ENCODE results near the gene ADGRD1. TPM values are rescaled to one million over a fixed set of nuclear protein-coding genes. Genes with fewer than 3 reads are reported as not detected.

Gene ADGRD1
- total RNA-seq, 1 donor from 2014 or later, result 8.4 TPM

DNA sequence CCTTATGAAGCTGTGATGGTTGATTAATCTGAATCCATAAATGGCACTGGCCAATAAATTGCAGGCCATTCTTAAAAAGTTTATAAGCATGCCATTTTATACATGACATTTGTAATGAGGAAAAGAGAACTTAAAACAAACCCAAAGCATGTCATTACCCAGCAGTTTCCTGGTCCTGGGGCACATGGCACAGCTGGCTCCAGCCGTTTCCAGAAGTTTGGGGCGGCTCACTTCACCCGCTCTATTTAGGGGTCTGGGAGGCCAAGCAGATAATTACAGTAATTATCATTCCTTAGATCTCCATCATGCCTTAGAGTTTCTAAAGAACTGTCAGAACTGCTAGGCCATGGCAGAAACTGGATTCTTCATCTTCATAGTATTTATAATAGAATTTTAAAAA is 6.4 kb downstream of the ADGRD1 start:
- no peaks in the 10 kb centered on the region for H3K27me3 Mint-ChIP-seq (ENCODE audit: low read depth)
- intact Hi-C loops (cut with micrococcal nuclease), result no loop called here
- H3K36me3 Mint-ChIP-seq (ENCODE audit: low read depth), result no peaks in the 10 kb centered on the region

DNA sequence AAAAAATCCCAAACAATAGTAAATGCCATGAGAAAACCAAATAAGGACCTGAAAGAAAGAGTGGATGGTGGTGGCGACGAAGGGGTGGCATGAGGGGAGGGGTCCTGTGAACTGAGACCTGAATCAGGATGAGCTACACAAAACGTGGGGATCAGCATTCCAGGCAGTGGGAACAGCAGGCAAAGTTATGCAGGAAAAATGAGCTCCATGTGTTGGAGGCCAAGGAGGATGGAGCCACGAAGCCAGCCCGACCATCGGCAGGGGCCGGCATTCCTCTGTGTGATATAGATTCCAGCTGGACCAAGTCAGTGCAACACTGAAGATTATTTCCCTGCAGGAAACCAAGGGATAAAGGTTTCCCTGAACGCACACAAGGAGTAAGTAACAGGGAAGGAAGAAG is 7.1 kb downstream of the ADGRD1 start:
- H3K4me1 Mint-ChIP-seq (ENCODE audit: low read depth), result no peaks in the 10 kb centered on the region
- intact Hi-C loops (cut with micrococcal nuclease), result no loop called here
- no peaks in the 10 kb centered on the region for H3K9me3 Mint-ChIP-seq
- no peaks in the 10 kb centered on the region for H3K36me3 Mint-ChIP-seq (ENCODE audit: low read depth)
- H3K27ac Mint-ChIP-seq, result no peak overlapping the region
- H3K27me3 Mint-ChIP-seq (ENCODE audit: low read depth), result no peaks in the 10 kb centered on the region
- no peak overlapping the region for H3K4me3 Mint-ChIP-seq (ENCODE audit: low read depth)
- DNase-seq (ENCODE audit: low spot score), result no peak

More for the DNA sequence above, 6.4 kb downstream of the ADGRD1 start:
- no peak for DNase-seq (ENCODE audit: low spot score)
- H3K4me3 Mint-ChIP-seq (ENCODE audit: low read depth), result no peak overlapping the region
- no peaks in the 10 kb centered on the region for H3K4me1 Mint-ChIP-seq (ENCODE audit: low read depth)
- no peaks in the 10 kb centered on the region for H3K9me3 Mint-ChIP-seq
- no peak overlapping the region for H3K27ac Mint-ChIP-seq

DNA sequence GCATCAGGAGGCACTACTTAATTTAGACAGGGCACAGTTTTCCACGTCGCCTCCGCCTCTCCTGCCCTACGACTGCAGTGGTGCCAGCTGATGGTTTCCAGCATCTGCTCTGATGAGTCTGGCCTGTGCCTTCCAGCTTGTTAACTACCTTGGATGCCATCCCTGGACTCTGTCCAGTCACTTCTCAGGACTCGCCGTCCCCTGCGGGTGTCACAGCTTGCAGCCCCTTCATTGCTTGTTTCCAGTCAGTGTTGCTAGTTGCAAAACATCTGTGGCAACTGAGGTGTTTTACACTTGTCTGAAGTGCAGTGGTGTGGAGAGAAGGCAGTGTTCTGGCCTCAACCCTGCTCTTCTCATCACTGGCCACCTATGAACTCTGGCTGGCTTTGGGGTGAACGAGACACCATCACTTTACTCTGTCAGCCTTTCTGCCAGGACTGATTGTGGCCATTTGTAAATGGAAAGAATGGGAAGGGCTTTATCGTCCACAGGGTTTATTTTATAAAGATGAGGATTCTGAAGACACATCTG is 8.3 kb downstream of the ADGRD1 start:
- Mint-ChIP-seq H3K27me3 (ENCODE audit: low read depth) (no peaks in the 10 kb centered on the region), H3K27ac (no peak overlapping the region), H3K4me1 (ENCODE audit: low read depth) (no peaks in the 10 kb centered on the region), H3K36me3 (ENCODE audit: low read depth) (no peaks in the 10 kb centered on the region), H3K9me3 (no peaks in the 10 kb centered on the region), H3K4me3 (ENCODE audit: low read depth) (no peak overlapping the region)
- intact Hi-C loops (cut with micrococcal nuclease), result no loop called here
- no peak for DNase-seq (ENCODE audit: low spot score)

DNA sequence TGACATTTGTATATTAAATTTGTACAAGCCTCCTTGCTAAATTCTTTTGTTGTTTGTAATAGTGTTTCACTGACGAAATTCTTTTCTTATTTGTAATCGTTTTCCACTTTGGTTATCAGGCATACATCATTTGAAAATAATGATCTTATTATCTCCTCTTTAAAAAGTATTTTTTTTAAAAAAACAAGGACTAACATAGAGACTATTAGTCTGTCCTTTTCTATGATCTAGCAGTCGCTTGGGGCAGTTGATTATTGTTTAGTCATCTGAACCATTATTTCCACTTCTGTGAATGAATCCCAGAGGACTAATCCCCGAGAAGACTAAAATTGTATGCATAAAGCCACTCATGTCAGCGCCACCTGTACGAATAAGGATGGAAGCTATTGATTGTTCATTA is 11.5 kb downstream of the ADGRD1 start:
- no peak overlapping the region for H3K27ac Mint-ChIP-seq
- H3K9me3 Mint-ChIP-seq, result no peaks in the 10 kb centered on the region
- no peaks in the 10 kb centered on the region for H3K4me1 Mint-ChIP-seq (ENCODE audit: low read depth)
- H3K4me3 Mint-ChIP-seq (ENCODE audit: low read depth), result no peak overlapping the region
- H3K27me3 Mint-ChIP-seq (ENCODE audit: low read depth), result peaks cover 2% of the 10 kb centered on the region
- no peak for DNase-seq (ENCODE audit: low spot score)
- no peaks in the 10 kb centered on the region for H3K36me3 Mint-ChIP-seq (ENCODE audit: low read depth)
- intact Hi-C loops (cut with micrococcal nuclease), result no loop called here

DNA sequence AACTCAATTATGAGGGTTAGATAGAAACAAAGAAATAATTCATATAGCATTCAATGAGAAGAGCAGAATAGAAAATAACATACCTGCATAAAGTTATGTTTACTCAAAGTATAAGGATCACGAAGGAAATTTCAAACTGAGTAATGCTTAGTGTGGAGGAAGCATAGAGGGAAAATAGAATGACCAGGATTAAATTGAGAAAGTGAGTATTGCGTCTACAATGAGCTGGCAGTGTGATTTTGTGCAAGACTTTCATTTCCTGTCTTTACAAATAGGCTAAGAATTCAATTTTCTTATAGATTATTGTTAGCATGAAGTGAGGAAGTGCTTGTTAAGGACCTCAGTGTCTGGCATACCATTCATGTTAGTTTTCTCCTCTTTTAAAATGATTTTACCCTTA is 12.0 kb downstream of the ADGRD1 start:
- no peak for DNase-seq (ENCODE audit: low spot score)
- H3K4me3 Mint-ChIP-seq (ENCODE audit: low read depth), result no peak overlapping the region
- no peaks in the 10 kb centered on the region for H3K36me3 Mint-ChIP-seq (ENCODE audit: low read depth)
- peaks cover 2% of the 10 kb centered on the region for H3K27me3 Mint-ChIP-seq (ENCODE audit: low read depth)
- intact Hi-C loops (cut with micrococcal nuclease), result no loop called here
- no peaks in the 10 kb centered on the region for H3K4me1 Mint-ChIP-seq (ENCODE audit: low read depth)
- H3K9me3 Mint-ChIP-seq, result no peaks in the 10 kb centered on the region
- H3K27ac Mint-ChIP-seq, result no peak overlapping the region

DNA sequence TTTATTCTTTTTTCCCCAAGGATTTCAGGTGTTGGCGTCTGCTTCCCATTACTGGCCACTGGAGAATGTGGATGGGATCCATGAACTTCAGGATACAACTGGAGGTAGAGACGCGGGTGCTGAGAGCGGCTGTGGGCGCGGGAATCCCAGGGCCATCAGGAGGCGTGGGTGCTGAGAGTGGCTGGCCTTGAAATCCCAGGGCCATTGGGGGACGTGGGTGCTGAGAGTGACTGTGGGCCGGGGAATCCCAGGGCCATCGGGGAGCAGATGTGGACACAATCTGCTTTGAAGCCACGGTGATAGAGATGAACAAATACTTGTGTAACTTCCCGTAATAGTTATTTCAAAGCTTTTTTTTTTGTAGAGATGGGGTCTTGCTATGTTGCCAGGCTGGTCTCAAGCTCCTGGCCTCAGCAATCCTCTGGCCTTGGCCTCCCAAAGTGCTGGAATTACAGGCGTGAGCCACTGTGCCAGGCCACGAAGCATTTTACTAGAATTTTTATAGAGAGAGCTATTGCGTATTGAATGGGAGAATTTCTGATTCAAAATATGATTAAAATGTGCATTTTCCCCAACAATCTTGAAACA is 12.8 kb downstream of the ADGRD1 start:
- no peaks in the 10 kb centered on the region for H3K9me3 Mint-ChIP-seq
- intact Hi-C loops (cut with micrococcal nuclease), result no loop called here
- H3K4me1 Mint-ChIP-seq (ENCODE audit: low read depth), result no peaks in the 10 kb centered on the region
- no peaks in the 10 kb centered on the region for H3K36me3 Mint-ChIP-seq (ENCODE audit: low read depth)
- H3K4me3 Mint-ChIP-seq (ENCODE audit: low read depth), result no peak overlapping the region
- peaks cover 2% of the 10 kb centered on the region for H3K27me3 Mint-ChIP-seq (ENCODE audit: low read depth)
- H3K27ac Mint-ChIP-seq, result no peak overlapping the region
- DNase-seq (ENCODE audit: low spot score), result no peak

DNA sequence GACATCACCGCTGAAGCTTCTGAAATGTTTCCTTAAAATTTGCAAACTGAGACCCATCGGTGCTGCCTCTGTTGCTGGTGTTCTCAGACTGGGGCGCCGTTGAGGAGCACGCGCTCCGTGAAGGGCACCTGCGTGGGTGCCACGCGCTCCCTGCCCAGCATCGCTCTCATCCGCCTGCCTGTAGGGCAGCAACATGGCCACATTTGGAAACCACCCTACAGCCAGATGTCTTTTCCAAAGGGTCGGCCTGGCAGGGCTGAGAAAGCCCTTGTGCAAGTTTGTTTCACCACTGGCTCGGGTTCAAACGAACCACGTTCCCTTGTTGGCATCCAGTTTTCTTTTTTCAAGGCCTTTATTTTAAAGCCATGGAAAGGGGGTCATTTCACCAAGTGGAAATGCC is 13.9 kb downstream of the ADGRD1 start:
- Mint-ChIP-seq H3K4me1 (ENCODE audit: low read depth) (no peaks in the 10 kb centered on the region), H3K9me3 (no peaks in the 10 kb centered on the region), H3K27ac (no peak overlapping the region), H3K4me3 (ENCODE audit: low read depth) (no peak overlapping the region), H3K36me3 (ENCODE audit: low read depth) (no peaks in the 10 kb centered on the region), H3K27me3 (ENCODE audit: low read depth) (peaks cover 2% of the 10 kb centered on the region)
- no peak for DNase-seq (ENCODE audit: low spot score)
- intact Hi-C loops (cut with micrococcal nuclease), result no loop called here

DNA sequence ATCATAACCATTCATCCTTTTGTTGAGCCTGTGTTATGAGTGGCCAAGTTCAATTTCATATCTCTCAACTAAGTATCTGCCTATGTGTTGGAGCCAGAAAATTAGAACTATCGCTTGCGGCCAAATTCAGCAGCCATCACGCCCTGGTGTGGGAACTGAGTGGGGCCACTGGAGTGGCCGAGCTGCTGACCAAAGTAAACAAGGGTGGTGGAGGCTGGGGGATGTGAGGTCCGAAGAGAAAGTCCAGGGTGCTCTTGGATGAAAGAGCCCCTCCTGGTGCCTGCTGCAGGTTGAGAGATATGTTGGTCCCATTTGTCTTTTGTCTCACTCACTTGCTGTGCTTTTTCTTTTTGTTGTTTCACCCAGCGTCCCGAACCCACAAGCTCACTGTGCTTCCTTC is 14.9 kb downstream of the ADGRD1 start:
- H3K27ac Mint-ChIP-seq, result no peak overlapping the region
- no peaks in the 10 kb centered on the region for H3K9me3 Mint-ChIP-seq
- H3K27me3 Mint-ChIP-seq (ENCODE audit: low read depth), result peaks cover 2% of the 10 kb centered on the region
- intact Hi-C loops (cut with micrococcal nuclease), result no loop called here
- H3K4me1 Mint-ChIP-seq (ENCODE audit: low read depth), result no peaks in the 10 kb centered on the region
- H3K4me3 Mint-ChIP-seq (ENCODE audit: low read depth), result no peak overlapping the region
- no peak for DNase-seq (ENCODE audit: low spot score)
- no peaks in the 10 kb centered on the region for H3K36me3 Mint-ChIP-seq (ENCODE audit: low read depth)

DNA sequence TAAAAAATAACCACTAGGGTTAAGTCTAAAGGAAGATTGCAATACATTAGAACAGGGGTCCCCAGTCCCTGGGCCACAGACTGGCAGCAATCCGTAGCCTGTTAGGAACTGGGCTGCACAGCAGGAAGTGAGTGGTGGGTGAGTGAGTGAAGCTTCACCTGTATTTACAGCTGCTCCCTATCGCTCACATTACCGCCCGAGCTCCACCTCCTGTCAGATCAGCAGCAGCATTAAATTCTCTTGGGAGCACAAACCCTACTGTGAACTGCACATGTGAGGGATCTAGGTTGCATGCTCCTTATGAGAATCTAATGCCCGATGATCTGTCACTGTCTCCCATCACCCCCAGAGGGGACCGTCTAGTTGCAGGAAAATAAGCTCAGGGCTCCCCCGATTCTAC is 15.5 kb downstream of the ADGRD1 start:
- H3K9me3 Mint-ChIP-seq, result no peaks in the 10 kb centered on the region
- peaks cover 2% of the 10 kb centered on the region for H3K27me3 Mint-ChIP-seq (ENCODE audit: low read depth)
- H3K4me3 Mint-ChIP-seq (ENCODE audit: low read depth), result no peak overlapping the region
- H3K36me3 Mint-ChIP-seq (ENCODE audit: low read depth), result no peaks in the 10 kb centered on the region
- DNase-seq (ENCODE audit: low spot score), result no peak
- H3K4me1 Mint-ChIP-seq (ENCODE audit: low read depth), result no peaks in the 10 kb centered on the region
- no peak overlapping the region for H3K27ac Mint-ChIP-seq
- intact Hi-C loops (cut with micrococcal nuclease), result no loop called here

DNA sequence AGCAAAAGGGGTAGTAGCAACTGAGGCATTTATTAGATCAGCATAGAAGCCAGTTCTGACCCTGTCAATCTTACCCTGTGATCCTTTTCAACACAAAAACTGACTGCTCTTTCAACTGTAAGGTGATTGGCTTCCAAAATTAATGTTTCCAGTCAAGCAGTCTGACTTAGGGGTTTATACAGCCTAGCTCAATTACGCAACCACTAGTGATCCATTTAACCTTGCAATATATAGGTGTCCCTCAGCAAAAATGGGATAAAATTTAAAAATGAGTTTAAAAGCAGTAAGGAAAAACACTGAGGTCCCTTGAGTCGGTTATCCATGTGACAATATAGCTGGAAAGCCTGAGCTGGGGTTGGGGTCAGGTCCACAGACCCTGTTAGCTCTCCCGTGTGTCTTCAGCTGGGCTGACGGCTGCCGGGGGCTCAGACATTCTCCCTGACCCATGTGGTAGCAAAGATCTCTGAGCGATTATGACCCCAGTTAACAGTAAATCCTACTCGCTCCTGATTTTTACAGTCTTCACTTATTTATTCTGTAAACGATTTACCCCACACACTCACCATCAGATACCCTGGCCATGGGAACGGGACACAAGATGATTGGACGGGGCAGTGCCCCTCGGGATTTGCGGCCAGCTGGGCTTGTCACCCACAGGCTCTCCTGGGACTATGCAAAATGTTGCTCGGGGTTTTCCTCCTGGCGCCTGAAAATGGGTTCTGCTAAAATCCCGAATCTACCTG is 16.6 kb downstream of the ADGRD1 start:
- intact Hi-C loops (cut with micrococcal nuclease), result no loop called here

DNA sequence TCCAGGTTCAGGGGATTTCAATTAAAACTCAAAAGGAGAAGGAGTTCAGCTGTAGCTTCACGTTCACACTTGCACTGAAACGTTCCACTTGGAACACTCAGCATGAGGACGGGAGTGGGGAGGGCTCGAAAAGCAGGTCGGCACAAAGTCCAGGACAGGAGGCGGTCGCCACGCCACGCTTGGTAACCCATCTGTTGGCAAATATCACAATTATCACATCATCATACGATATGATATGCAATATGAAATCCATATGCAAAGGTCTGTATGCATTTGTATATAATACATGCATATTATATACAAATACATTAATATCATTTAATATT is 17.2 kb downstream of the ADGRD1 start:
- intact Hi-C loops (cut with micrococcal nuclease), result no loop called here
- Mint-ChIP-seq H3K9me3 (no peaks in the 10 kb centered on the region), H3K4me3 (ENCODE audit: low read depth) (no peak overlapping the region), H3K27me3 (ENCODE audit: low read depth) (peaks cover 2% of the 10 kb centered on the region), H3K36me3 (ENCODE audit: low read depth) (no peaks in the 10 kb centered on the region), H3K27ac (no peak overlapping the region), H3K4me1 (ENCODE audit: low read depth) (no peaks in the 10 kb centered on the region)
- no peak for DNase-seq (ENCODE audit: low spot score)

More for the DNA sequence above, 16.6 kb downstream of the ADGRD1 start:
- DNase-seq (ENCODE audit: low spot score), result no peak
- H3K9me3 Mint-ChIP-seq, result no peaks in the 10 kb centered on the region
- no peaks in the 10 kb centered on the region for H3K36me3 Mint-ChIP-seq (ENCODE audit: low read depth)
- H3K27me3 Mint-ChIP-seq (ENCODE audit: low read depth), result peaks cover 2% of the 10 kb centered on the region
- H3K4me1 Mint-ChIP-seq (ENCODE audit: low read depth), result no peaks in the 10 kb centered on the region
- H3K27ac Mint-ChIP-seq, result no peak overlapping the region
- no peak overlapping the region for H3K4me3 Mint-ChIP-seq (ENCODE audit: low read depth)

DNA sequence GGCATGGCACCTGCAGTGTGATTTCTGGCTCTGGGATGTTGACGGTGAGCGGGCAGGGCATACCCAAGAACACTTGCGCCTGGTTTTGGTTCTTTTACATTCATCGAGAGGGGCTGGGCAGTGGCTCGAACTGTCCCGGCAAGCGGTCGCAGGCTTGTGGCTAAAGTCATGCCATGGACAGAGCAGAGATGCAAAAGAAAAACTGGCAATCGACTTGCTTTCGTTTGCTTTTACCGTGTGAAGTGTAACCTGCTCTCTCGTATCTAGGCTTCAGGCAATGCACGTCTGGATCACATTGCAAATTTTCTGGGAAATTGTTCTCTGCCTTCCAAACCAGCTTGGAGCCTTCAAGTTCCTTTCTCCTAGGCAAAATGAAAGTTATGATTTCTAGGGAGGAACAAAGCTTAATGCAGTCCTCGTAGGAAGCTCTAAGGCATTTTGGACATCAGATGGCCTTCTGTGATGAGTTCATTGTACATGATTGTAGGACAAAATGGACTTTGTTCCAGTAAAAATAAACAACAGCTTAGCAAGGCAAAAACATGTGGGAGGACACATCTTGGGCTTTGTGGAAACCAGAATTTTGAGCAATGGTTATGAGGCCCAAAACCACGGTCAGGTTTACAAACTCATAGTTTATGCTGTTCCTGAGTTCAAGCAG is 18.3 kb downstream of the ADGRD1 start:
- Mint-ChIP-seq H3K27me3 (ENCODE audit: low read depth) (peaks cover 2% of the 10 kb centered on the region), H3K36me3 (ENCODE audit: low read depth) (no peaks in the 10 kb centered on the region), H3K9me3 (no peaks in the 10 kb centered on the region), H3K27ac (no peak overlapping the region), H3K4me1 (ENCODE audit: low read depth) (no peaks in the 10 kb centered on the region), H3K4me3 (ENCODE audit: low read depth) (no peak overlapping the region)
- intact Hi-C loops (cut with micrococcal nuclease), result no loop called here
- no peak for DNase-seq (ENCODE audit: low spot score)

DNA sequence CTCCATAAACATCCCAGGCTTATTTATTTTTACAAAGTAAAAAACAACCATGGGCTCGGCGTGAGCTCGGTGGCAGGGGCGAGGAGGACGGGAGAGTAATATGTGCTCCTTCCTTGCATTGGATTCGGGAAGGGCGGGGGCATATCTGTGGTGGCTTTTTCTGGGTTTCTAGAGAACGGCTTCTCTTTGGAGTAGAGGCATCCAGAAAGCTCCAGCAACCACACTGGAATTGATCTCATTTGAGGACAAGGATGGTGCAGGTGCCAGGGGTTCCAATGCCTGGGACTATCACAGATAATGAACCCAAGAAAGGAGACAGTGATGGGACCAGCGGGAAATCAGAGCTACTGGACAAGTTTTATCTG is 18.9 kb downstream of the ADGRD1 start:
- Mint-ChIP-seq H3K9me3 (no peaks in the 10 kb centered on the region), H3K4me1 (ENCODE audit: low read depth) (no peaks in the 10 kb centered on the region), H3K36me3 (ENCODE audit: low read depth) (no peaks in the 10 kb centered on the region), H3K27ac (no peak overlapping the region), H3K27me3 (ENCODE audit: low read depth) (peaks cover 2% of the 10 kb centered on the region), H3K4me3 (ENCODE audit: low read depth) (no peak overlapping the region)
- intact Hi-C loops (cut with micrococcal nuclease), result no loop called here
- no peak for DNase-seq (ENCODE audit: low spot score)
